Osteocyte (in vitro differentiated cells): ENCODE data around the gene FGB. TPM values are rescaled to one million over a fixed set of nuclear protein-coding genes. Genes with fewer than 3 reads are reported as not detected.

Experiments used
- DNase-seq: peaks from one replicate; pipeline ENCODE4 v3.0.0; 2021; ENCODE audit warnings: mixed read lengths; ENCODE audit not compliant: unreplicated experiment; ENCODE audit errors: extremely low spot score
- H3K27ac Mint-ChIP-seq: one replicate; pipeline ENCODE4 v1.8.0; 2021; ENCODE audit warnings: mild to moderate bottlenecking, mixed read lengths; ENCODE audit not compliant: unreplicated experiment
- H3K27me3 Mint-ChIP-seq: one replicate; pipeline ENCODE4 v1.8.0; 2021; ENCODE audit warnings: mixed read lengths; ENCODE audit not compliant: unreplicated experiment
- H3K36me3 Mint-ChIP-seq: one replicate; pipeline ENCODE4 v1.8.0; 2021; ENCODE audit warnings: mixed read lengths; ENCODE audit not compliant: unreplicated experiment
- H3K4me1 Mint-ChIP-seq: one replicate; pipeline ENCODE4 v1.8.0; 2021; ENCODE audit warnings: mixed read lengths; ENCODE audit not compliant: unreplicated experiment
- H3K4me3 Mint-ChIP-seq: one replicate; pipeline ENCODE4 v1.8.0; 2021; ENCODE audit warnings: mild to moderate bottlenecking, moderate library complexity, mixed read lengths; ENCODE audit not compliant: unreplicated experiment
- H3K9me3 Mint-ChIP-seq: one replicate; pipeline ENCODE4 v1.8.0; 2021; ENCODE audit warnings: mixed read lengths; ENCODE audit not compliant: unreplicated experiment
- long read RNA-seq: library from polyadenylated mRNA; unstranded; transcript quantifications from one replicate; pipeline ENCODE4 v2.0.0, GENCODE V29; 2021
- total RNA-seq: library from RNA; stranded (reverse); gene quantifications from 2 replicates; pipeline ENCODE4 v1.2.1, GENCODE V29; 2021
- TF ChIP-seq, protein P1 (sequence below): fragments of 200-600 bp; sonication (generic); IDR thresholded peaks from 2 replicates; pipeline ENCODE4 v1.5.0; 2021; ENCODE audit warnings: antibody characterized with exemption, mild to moderate bottlenecking, moderate library complexity

FGB gene
- total RNA-seq = not detected in 2 replicates
- long read RNA-seq = 0 reads

DNA sequence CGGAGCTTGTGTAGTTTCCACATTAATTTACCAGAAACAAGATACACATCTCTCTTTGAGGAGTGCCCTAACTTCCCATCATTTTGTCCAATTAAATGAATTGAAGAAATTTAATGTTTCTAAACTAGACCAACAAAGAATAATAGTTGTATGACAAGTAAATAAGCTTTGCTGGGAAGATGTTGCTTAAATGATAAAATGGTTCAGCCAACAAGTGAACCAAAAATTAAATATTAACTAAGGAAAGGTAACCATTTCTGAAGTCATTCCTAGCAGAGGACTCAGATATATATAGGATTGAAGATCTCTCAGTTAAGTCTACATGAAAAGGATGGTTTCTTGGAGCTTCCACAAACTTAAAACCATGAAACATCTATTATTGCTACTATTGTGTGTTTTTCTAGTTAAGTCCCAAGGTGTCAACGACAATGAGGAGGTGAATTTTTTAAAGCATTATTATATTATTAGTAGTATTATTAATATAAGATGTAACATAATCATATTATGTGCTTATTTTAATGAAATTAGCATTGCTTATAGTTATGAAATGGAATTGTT, at the start of gene FGB:
Gene FGB, plus strand, starts transcription at position 315 of the 558 bp plus-strand sequence. Its CDS starts 8 bp downstream, at position 323.
- no peak within 1 kb of the TSS for H3K4me3 Mint-ChIP-seq

DNA sequence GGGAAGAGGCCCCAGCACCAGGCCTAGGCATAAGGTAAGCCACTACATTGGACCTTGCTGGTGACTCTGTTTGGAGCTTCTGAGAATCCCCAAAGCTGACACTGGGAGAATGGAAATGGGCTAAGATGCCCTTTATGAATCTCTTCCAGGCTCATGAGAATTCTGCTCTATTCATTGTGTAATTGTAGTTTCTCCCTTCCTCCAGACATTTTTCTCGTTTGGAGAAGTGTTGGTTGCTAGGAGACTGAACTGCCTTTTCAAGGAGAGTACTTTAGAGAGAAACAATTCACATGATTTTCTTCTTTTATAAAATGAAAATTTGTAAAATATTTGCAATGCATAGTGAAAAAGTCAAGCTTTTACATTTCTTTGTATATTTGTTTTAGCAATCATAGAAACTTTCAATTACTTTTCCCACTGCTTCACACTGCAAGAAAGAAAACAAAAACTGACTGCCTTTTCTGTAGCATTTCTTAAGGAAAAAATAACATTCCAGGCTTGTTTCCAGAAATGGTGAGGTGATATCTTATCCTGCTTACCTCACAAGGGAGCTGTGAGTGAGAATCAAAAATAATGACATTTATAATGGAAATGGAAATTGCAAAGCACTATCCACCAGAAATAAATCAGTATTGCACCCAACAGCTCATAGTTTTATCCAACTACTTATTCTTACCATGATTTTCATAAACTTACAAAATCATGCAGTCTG, 46.3 kb upstream of the FGB start:
- no peak overlapping the region for H3K4me3 Mint-ChIP-seq
- no peak for DNase-seq
- no peaks in the 10 kb centered on the region for H3K9me3 Mint-ChIP-seq
- no peak overlapping the region for H3K27ac Mint-ChIP-seq
- peaks cover 58% of the 10 kb centered on the region for H3K27me3 Mint-ChIP-seq
- TF ChIP-seq, protein P1, sequence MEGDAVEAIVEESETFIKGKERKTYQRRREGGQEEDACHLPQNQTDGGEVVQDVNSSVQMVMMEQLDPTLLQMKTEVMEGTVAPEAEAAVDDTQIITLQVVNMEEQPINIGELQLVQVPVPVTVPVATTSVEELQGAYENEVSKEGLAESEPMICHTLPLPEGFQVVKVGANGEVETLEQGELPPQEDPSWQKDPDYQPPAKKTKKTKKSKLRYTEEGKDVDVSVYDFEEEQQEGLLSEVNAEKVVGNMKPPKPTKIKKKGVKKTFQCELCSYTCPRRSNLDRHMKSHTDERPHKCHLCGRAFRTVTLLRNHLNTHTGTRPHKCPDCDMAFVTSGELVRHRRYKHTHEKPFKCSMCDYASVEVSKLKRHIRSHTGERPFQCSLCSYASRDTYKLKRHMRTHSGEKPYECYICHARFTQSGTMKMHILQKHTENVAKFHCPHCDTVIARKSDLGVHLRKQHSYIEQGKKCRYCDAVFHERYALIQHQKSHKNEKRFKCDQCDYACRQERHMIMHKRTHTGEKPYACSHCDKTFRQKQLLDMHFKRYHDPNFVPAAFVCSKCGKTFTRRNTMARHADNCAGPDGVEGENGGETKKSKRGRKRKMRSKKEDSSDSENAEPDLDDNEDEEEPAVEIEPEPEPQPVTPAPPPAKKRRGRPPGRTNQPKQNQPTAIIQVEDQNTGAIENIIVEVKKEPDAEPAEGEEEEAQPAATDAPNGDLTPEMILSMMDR = no peak
- no peaks in the 10 kb centered on the region for H3K36me3 Mint-ChIP-seq
- H3K4me1 Mint-ChIP-seq = no peaks in the 10 kb centered on the region

More for the DNA sequence above, at the start of gene FGB:
- no peaks in the 10 kb centered on the region for H3K9me3 Mint-ChIP-seq
- peaks cover 22% of the 10 kb centered on the region for H3K27me3 Mint-ChIP-seq
- no peak within 1 kb of the TSS for H3K27ac Mint-ChIP-seq
- H3K36me3 Mint-ChIP-seq = no peaks in the 10 kb centered on the region
- no peak for DNase-seq
- no peaks in the 10 kb centered on the region for H3K4me1 Mint-ChIP-seq
- TF ChIP-seq, protein P1 = no peak

DNA sequence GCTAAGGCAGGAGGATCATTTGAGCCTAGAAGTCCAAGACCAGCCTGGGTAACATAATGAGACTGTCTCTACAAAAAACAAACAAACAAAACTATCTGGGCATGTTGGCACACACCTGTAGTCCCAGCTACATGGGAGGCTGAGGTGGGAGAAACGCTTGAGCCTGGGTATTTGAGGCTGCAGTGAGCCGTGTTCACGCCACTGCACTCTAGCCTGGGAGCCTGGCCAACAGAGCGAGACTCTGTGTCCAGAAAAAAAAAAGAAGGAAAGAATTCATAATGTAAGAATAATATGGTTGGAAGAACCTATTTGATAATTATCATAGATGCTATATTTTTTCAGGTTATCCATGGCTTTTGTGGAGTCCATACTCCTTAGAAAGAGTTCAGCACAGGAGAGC, 45.2 kb upstream of the FGB start:
- Mint-ChIP-seq H3K27ac (no peak overlapping the region), H3K9me3 (no peaks in the 10 kb centered on the region), H3K36me3 (no peaks in the 10 kb centered on the region), H3K4me1 (no peaks in the 10 kb centered on the region), H3K4me3 (no peak overlapping the region), H3K27me3 (peaks cover 64% of the 10 kb centered on the region)
- no peak for DNase-seq
- TF ChIP-seq, protein P1 = no peak

DNA sequence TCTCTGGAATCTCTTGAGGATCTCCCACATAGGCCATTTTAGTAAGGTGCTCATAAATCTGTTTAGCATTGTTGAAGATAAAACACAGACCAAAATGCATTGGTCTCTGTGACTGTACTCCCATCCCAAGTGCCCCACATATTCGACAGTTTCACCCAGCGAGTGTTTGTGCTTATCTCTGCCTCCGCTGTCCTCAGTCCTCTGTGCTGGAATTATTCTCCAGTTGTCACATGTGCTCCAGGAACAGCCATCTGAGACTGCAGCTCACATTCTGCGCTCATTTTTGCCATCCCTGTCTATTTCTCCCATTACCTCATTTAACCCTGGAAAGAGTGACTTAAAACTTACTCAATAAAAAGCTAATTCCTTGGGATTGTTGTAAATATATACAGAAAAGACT, 43.6 kb upstream of the FGB start:
- TF ChIP-seq, protein P1 = no peak
- H3K4me3 Mint-ChIP-seq = no peak overlapping the region
- no peaks in the 10 kb centered on the region for H3K9me3 Mint-ChIP-seq
- H3K36me3 Mint-ChIP-seq = no peaks in the 10 kb centered on the region
- DNase-seq = no peak
- peaks cover 64% of the 10 kb centered on the region for H3K27me3 Mint-ChIP-seq
- H3K27ac Mint-ChIP-seq = no peak overlapping the region
- no peaks in the 10 kb centered on the region for H3K4me1 Mint-ChIP-seq

DNA sequence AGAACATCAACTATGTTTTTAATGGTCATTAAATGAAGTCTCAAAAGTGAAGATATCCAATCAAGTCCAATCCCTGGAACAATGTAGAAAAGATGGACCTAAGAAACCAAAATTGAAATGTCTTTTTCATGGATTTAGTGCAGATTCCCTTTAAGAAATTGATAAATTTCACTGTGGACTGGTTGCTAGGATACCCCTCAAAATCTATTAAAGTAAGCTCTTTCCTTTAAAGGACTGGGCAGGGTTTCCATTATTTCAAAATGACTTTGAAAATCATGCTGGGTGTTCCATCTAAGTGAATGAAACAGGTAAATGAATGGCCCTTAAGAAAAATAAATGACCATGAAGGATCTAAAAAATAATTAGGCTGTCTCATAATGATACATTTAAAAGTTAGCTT, 41.2 kb upstream of the FGB start:
- Mint-ChIP-seq H3K4me3 (no peak overlapping the region), H3K36me3 (no peaks in the 10 kb centered on the region), H3K4me1 (no peaks in the 10 kb centered on the region), H3K27ac (no peak overlapping the region), H3K27me3 (peaks cover 62% of the 10 kb centered on the region), H3K9me3 (no peaks in the 10 kb centered on the region)
- TF ChIP-seq, protein P1 = no peak
- no peak for DNase-seq
